GM15510 (cell line): Measurements from ENCODE around the gene CIPC.

Experiments used
- POLR2A ChIP-seq: IDR thresholded peaks from 3 replicates; pipeline ENCODE4 v1.6.1; 2011; ENCODE audit warnings: borderline replicate concordance; ENCODE audit not compliant: insufficient read length; ENCODE audit errors: extremely low read depth

The CIPC gene

DNA sequence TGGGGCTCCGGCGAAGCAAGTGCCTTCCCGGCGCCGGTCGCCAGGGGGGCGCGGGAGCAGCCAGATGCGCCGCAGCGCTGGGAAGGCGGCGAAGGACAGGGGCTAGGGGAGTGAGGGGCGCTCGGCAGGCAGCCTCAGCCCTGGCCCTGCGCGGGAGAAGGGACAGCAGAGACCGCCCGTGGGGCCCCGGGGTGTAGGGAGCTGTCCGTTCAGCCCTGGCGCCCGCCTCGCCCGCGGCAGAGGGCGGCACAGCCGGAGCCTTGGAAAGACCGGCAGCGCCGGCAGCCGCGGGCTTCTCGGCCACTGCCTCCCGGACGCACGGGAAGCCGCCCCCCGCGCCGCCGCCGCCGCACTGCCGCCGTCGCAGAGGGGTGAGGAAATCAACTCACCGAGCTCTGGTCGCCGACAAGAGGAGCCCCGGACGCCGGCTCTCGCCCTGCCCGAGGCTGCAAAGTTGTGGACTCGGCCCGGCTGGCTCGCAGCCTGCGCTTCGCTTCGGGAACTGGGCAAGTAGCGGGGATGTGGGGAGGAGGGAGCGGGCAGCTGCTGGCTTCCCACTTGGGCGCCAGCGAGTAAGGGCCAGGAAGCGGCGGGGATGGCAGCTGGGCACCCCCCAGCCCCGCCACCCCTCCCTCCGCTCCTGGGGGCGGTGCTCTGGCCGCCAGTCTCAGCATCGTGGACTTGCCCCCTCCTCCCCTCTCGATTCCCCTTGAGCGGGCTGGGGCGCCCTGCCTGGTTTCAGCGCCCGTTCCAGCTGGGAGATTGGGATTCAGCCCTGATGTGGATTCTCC is 43.4 kb downstream of the CIPC start, which contains the start of gene ZDHHC22:
Gene ZDHHC22, minus strand, starts transcription at position 578 of the 791 bp plus-strand sequence. CDS start 2,053 bp downstream, outside the sequence.
- TF ChIP-seq POLR2A: no peak

DNA sequence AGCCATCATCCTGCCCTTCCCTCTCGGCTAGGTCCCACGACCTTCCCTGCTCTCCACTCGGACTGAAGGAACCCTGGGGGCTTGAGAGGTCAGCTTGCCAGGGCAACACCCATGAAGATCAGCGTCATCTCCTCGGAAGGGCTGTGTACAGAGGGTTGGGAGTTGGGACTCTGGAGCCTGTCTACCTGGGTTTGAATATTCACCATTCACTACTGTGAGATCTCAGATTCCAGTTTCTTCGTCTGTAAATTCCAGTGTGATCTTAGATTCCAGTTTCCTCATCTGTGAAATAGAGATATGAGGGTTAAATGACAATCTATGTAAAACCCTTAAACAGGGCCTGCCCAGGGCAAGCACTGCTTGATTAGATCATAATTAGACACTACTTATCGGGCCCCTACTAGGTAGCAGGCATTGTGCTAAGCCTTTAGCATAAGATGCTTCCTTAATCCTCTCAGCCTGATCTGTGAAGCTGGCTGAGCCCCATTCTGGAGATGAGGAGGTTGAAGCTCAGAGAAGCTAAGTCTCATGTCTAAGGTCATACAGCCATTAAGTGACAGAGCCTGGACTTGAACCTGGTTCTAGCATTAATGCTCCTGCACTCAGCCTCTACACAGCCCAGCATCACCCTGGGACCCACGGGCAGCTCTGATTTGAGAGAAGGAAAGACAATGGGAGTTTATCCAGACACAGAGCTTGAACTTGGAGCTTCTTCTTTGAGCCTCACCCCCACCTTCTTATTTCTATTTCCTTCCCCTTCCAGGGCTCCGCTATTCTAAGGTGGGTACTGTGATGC is 44.1 kb downstream of the CIPC start:
- no peak for TF ChIP-seq POLR2A

DNA sequence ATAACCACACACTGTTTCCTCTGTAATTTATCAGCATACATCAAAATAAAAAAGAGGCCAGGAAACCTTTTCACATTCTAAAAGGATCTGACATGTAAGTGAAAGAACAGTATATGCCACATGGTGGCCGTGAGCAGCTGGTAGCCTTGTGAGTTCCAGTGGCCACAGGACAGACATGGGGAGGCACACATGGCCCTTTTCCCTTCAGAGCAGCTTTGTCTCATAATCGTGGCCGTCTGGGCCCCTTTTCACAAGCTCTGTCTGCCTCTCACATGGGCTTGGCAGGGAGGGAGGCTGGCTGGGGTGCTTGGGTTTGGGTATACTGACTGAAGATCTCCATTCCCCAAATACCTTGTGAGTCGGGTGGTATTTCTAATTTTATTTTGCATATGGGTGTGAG is 45.0 kb downstream of the CIPC start:
- no peak for TF ChIP-seq POLR2A

DNA sequence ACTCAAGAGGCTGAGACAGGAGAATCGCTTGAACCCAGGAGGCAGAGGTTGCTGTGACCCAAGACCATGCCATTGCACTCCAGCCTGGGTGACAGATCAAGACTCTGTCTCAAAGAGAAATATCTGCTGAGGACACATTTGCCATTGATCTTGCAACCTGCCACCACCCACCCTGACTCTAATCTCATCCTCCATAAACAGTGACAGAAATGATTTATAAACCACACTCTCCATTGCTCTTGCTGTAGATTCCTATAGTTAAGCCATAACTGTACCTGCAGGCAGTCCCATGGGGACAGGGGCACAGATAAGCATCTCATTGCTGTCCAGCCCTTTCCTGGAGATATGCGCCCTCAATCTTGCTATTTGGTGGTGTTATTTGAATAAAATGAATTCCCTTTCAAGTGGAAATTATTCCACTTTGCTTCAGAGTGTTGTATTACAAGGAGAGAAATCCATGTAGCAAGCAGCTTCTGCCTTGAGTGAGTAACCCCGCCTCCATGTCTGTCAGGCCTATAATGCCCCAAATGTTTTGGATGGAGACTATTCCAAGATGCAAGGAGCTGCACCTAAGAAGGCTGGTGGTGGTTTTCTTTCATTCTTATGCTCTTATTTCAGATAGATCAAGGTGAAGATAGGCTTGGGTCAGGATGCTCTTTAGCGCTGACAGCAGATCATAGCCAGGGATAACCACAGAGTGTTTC is 46.5 kb downstream of the CIPC start:
- no peak for TF ChIP-seq POLR2A

DNA sequence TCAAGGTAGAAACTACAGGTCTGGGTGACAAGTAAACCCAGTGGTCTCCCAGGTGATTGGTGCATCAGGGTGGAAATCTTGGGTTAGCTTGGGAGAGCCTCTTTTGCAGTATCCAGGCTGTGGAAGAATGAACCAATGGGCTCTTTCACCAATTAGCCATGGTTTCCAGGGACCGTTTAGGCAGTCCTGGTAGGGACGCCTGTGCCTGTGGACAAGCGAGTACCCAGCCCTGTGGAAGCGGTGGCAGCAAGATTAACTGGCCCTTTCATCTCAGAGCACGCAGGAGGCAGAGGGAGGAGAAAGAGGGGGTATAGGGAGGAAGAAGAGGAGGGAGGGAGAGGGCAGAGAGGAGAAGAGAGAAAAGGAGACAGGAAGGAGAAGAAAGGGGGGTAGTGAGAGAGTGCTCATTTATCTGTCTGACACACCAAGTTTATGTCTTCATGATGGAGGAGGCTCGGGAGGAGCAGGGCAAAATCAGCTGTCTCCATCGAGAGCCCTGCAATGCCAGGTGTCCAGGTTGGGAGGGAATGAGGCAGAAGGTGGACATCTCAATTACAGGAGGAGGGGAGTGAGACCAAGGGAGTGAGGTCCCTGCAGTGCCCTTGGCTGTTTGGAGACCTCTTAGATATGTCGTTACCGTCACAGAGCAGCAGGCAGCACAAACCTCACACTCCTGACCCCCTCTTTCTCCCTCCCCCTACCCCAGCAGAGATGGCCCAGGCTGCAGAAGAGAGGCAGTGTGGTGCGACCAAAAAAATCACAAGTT is 48.1 kb downstream of the CIPC start:
- TF ChIP-seq POLR2A: no peak

DNA sequence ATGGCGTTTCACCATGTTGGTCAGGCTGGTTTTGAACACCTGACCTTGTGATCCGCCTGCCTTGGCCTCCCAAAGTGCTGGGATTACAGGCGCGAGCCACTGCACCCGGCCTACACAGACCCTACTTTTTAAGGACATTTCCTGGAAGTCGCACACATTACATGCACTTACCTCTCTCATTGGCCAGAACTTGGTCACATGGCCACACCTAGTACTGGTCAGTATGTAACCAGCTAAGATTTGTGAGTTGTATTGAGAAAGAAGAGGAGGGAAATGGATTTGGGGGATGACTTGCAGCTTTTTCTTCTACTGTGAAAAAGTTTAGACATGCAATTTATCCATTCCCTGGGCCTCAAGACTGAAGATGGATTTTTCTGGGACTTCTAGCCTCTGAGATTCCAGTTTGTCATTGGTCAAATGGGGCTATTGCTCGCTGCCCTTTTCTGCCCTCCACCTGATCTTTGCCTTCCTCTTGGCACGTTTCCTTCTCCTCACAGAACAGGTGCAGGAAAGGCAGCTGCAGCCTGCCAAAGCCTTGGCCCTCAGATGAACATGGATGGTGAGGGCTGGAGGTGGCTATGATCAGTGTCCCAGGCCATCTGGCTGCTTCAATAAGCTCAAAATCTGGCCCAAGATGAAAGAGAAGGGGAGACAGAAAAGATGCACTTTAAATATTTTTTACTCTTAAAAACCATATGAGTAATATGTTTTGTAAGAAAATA is 50.6 kb downstream of the CIPC start:
- TF ChIP-seq POLR2A: no peak

DNA sequence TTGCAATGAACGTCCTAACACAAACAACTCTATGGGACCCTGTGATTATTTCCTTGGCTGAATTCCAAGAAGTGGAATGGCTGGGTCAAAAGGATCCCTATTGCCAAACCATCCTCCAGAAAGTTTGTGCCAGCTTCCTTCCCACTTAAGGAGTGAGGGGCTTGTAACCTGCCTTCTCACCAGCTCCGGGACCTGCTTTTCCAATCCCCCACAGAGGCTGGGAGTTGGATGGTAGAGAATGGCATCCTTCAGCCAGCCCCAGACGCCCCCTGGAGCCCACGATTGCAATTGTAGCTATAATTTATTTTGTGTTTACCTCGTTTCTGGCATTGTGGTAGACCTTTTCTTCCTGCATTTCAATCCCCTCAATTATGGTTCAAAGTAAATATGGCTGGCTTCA is 53.2 kb downstream of the CIPC start:
- no peak for TF ChIP-seq POLR2A

DNA sequence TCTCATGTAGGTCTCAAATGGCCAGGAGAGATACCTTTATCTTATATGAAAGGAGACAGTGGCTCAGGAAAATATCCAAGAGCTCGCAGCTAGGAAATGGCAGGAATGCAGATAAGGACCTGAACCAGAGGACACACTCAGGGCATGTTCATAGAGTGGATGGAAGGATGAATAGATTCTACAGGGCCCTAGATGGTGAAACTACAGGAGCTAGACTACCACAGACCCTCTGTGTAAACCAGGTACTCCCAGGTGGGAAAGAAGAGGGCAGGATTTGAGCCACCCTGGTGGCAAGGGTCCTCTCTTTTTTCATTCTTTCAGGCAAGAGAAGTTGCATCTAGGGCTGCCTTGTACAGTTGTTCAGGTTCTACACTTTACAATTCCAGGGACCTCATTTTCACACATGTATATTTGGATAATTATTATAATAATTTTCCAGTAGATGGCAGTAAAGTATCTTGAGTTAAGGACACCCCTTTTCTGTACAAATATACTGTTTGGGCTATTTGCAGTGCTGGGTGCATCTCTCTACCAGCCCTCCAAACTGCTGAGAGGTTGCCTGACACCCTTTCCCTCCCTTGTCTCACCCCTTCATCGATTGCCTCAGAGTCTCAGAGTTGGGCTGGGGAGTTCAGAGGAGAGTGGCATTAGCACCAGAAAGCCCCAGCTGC is 54.0 kb downstream of the CIPC start:
- TF ChIP-seq POLR2A: no peak

DNA sequence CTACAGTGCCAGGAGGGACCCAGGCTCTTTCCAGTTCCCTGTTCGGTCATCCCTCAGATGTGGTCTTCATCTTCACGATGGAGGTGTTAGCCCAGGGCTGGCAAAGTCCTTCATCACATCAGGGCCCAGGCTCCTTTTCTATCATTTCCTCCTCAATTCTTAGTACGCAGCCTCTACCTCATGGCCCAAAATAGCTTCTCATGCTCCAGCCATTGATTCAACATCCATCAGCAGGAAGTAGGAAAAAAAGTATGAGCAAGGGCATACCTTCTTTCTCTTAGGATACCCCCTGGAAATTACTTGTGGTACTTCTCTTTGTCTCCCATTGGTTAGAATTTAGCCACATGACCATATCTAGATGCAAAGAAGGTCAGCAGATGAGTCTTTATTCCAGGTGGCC is 55.7 kb downstream of the CIPC start:
- no peak for TF ChIP-seq POLR2A

DNA sequence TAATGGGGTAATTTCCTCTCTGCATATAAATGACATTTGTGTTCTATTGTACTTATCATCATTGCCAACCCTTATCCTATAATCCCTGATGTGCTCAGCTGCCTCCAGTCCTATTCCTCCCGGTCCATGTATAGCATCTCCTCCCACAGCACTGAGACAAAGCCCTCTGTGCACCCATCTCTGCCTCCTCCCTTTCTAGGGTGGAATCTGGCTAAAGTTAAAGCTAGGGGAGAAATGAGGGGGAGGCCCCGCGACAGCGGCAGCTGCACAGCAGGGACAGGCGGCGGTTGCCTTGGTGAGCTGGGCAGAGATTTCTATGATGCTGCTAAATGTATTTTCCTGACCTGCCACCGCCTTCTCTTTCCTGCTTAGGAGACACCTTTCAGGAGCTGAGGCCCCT is 56.4 kb downstream of the CIPC start:
- no peak for TF ChIP-seq POLR2A

DNA sequence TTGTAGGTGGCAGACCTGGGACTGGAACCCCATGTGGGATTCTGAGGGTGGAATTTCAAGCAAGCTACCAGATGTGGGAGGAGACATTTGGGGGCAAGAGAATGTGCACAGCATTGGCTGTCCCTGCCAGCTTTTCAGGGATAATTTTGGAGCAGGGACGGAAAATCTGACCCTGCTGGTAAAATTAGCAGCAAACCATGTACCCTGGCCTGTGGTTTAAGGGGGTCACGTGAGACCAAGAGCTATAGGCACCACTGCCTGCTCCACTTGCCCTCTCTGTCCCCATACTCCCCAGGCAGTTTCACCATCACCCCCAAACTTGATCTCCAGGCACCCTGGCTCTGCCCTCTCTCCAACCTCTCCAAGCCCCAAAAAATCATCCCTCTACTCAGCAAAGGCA is 57.0 kb downstream of the CIPC start:
- no peak for TF ChIP-seq POLR2A

DNA sequence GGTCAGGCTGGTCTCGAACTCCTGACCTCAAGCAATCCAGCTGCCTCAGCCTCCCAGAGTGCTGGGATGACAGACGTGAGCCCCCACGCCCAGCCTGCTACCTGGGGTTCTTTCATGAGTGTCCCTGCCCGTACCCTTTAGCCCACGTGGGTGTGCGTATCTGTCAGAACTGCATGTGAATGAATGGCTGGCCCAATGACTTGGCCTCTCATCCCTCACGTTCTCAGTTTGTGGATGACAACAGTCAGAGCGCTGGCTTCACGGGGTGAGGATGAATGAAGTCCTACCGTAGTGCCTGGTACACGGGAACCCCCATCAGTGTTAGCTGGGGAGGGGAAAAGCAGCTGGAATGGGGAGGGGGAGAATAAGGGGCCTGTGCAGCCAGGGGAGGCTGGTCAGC is 59.7 kb downstream of the CIPC start:
- TF ChIP-seq POLR2A: no peak

DNA sequence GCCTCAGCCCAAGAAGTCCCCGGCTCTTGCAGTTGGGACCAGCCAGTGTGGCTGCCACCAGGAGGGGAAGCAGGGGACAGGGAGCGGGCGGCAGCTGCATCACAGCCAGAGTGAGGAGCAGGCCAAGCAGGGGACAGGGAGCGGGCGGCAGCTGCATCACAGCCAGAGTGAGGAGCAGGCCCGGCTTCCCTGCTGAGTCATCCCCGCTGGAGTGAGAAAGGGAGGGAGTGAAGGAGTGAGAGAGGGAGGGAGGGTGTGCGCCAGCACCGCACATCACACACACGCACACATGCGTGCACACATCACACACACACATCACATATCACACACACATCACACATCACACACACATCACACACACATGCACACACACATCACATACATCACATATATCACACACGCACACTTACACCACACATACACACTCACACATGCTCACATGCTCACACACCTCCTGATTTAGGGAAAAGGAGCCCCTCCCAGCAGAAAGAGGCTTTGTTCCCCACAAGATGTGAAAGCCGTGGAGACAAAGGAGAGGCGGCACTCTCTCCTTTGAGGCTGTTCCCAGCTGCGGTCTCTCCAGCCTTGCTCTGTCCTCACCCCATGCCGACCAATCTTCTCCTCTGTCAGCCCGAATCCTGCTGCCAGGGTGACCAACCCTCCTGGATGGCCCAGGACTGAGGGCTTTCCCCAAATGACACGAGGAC is 60.3 kb downstream of the CIPC start:
- no peak for TF ChIP-seq POLR2A
